ENCODE measurements around the gene KLHL2. TPM values are rescaled to one million over a fixed set of nuclear protein-coding genes. Genes with fewer than 3 reads are reported as not detected.
A peak's percentile ranks its signal among the peaks of the same experiment; 100 is the strongest.

Gene KLHL2
- total and polyA plus RNA-seq, 2 of the 13 experiments (the other 11 are each of a cell fraction or from before 2014, with no cell fraction given): 9.2 to 17.6 TPM

DNA sequence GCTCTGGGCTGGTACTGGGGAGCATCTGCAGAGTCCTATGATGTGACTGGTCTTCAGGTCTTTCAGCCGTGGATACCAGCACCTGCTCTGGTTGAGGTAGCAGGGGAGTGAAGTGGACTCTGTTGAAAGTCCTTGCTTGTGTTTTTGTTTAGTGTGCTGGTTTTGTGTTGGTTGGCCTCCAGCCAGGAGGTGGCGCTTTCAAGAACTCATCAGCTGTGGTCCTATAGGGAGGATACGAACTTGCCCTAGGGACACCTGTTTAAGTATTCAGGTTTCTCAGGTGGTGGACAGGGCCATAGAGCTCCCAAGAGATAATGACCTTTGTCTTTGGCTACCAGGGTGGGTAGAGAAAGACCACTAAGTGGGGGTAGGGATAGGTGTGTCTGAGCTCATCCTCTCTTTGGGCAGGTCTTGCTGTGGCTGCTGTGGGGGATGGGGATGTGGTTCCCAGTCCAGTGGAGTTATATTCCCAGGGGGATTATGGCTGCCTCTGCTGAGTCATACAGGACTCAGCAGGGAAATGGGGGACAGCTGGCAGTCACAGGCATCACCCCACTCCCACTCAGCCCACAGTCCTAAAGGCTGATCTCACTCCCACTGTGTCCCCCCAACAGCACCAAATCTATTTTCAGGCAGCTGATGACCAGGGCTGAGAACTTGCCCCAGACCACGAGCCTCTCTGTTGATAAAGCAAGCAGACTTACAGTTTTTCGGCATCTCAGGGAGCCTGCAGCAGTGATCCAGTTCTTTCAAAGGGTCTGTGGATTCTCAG is 144.2 kb downstream of the KLHL2 start (continued):
- TF ChIP-seq, protein P1, sequence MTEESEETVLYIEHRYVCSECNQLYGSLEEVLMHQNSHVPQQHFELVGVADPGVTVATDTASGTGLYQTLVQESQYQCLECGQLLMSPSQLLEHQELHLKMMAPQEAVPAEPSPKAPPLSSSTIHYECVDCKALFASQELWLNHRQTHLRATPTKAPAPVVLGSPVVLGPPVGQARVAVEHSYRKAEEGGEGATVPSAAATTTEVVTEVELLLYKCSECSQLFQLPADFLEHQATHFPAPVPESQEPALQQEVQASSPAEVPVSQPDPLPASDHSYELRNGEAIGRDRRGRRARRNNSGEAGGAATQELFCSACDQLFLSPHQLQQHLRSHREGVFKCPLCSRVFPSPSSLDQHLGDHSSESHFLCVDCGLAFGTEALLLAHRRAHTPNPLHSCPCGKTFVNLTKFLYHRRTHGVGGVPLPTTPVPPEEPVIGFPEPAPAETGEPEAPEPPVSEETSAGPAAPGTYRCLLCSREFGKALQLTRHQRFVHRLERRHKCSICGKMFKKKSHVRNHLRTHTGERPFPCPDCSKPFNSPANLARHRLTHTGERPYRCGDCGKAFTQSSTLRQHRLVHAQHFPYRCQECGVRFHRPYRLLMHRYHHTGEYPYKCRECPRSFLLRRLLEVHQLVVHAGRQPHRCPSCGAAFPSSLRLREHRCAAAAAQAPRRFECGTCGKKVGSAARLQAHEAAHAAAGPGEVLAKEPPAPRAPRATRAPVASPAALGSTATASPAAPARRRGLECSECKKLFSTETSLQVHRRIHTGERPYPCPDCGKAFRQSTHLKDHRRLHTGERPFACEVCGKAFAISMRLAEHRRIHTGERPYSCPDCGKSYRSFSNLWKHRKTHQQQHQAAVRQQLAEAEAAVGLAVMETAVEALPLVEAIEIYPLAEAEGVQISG (CRISPR knock-in tag; IDR thresholded peaks at IDR 0.05): peak; percentile 98
- TF ChIP-seq PITX1 (CRISPR knock-in tag; IDR thresholded peaks at IDR 0.05): no peak
- no peak for TF ChIP-seq KAT8 (CRISPR knock-in tag; IDR thresholded peaks at IDR 0.05)
- TF ChIP-seq ZSCAN29 (CRISPR knock-in tag; conservative IDR thresholded peaks at IDR 0.05): no peak
- TF ChIP-seq STAG1 (CRISPR knock-in tag; IDR thresholded peaks at IDR 0.05): peak; percentile 32; the same call in 1 of the 2 replicates
- no peak for TF ChIP-seq GATAD1 (CRISPR knock-in tag; IDR thresholded peaks at IDR 0.05)
- TF ChIP-seq, protein P2, sequence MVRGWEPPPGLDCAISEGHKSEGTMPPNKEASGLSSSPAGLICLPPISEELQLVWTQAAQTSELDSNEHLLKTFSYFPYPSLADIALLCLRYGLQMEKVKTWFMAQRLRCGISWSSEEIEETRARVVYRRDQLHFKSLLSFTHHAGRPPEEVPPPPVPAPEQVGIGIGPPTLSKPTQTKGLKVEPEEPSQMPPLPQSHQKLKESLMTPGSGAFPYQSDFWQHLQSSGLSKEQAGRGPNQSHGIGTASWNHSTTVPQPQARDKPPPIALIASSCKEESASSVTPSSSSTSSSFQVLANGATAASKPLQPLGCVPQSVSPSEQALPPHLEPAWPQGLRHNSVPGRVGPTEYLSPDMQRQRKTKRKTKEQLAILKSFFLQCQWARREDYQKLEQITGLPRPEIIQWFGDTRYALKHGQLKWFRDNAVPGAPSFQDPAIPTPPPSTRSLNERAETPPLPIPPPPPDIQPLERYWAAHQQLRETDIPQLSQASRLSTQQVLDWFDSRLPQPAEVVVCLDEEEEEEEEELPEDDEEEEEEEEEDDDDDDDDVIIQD (CRISPR knock-in tag; IDR thresholded peaks at IDR 0.05; ENCODE audit: low read depth): 0 out of 2 replicates have a peak, but pooled peaks have one; percentile 42
- TF ChIP-seq, protein P3, sequence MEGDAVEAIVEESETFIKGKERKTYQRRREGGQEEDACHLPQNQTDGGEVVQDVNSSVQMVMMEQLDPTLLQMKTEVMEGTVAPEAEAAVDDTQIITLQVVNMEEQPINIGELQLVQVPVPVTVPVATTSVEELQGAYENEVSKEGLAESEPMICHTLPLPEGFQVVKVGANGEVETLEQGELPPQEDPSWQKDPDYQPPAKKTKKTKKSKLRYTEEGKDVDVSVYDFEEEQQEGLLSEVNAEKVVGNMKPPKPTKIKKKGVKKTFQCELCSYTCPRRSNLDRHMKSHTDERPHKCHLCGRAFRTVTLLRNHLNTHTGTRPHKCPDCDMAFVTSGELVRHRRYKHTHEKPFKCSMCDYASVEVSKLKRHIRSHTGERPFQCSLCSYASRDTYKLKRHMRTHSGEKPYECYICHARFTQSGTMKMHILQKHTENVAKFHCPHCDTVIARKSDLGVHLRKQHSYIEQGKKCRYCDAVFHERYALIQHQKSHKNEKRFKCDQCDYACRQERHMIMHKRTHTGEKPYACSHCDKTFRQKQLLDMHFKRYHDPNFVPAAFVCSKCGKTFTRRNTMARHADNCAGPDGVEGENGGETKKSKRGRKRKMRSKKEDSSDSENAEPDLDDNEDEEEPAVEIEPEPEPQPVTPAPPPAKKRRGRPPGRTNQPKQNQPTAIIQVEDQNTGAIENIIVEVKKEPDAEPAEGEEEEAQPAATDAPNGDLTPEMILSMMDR (CRISPR knock-in tag; IDR thresholded peaks at IDR 0.05): peak; percentile 69
- TF ChIP-seq, protein P4, sequence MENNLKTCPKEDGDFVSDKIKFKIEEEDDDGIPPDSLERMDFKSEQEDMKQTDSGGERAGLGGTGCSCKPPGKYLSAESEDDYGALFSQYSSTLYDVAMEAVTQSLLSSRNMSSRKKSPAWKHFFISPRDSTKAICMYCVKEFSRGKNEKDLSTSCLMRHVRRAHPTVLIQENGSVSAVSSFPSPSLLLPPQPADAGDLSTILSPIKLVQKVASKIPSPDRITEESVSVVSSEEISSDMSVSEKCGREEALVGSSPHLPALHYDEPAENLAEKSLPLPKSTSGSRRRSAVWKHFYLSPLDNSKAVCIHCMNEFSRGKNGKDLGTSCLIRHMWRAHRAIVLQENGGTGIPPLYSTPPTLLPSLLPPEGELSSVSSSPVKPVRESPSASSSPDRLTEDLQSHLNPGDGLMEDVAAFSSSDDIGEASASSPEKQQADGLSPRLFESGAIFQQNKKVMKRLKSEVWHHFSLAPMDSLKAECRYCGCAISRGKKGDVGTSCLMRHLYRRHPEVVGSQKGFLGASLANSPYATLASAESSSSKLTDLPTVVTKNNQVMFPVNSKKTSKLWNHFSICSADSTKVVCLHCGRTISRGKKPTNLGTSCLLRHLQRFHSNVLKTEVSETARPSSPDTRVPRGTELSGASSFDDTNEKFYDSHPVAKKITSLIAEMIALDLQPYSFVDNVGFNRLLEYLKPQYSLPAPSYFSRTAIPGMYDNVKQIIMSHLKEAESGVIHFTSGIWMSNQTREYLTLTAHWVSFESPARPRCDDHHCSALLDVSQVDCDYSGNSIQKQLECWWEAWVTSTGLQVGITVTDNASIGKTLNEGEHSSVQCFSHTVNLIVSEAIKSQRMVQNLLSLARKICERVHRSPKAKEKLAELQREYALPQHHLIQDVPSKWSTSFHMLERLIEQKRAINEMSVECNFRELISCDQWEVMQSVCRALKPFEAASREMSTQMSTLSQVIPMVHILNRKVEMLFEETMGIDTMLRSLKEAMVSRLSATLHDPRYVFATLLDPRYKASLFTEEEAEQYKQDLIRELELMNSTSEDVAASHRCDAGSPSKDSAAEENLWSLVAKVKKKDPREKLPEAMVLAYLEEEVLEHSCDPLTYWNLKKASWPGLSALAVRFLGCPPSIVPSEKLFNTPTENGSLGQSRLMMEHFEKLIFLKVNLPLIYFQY (CRISPR knock-in tag; IDR thresholded peaks at IDR 0.05; ENCODE audit: borderline replicate concordance): no peak
- no peak for TF ChIP-seq TGIF2 (CRISPR knock-in tag; IDR thresholded peaks at IDR 0.05)
- TF ChIP-seq, protein P5, sequence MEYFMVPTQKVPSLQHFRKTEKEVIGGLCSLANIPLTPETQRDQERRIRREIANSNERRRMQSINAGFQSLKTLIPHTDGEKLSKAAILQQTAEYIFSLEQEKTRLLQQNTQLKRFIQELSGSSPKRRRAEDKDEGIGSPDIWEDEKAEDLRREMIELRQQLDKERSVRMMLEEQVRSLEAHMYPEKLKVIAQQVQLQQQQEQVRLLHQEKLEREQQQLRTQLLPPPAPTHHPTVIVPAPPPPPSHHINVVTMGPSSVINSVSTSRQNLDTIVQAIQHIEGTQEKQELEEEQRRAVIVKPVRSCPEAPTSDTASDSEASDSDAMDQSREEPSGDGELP (IDR thresholded peaks at IDR 0.05; ENCODE audit: borderline replicate concordance, low read depth): peak; percentile 78
- no peak for TF ChIP-seq ZNF18 (CRISPR knock-in tag; IDR thresholded peaks at IDR 0.05; ENCODE audit: insufficient replicate concordance)
- peak; percentile 11; the same call in 1 of the 2 replicates for TF ChIP-seq RAD21 (CRISPR knock-in tag; IDR thresholded peaks at IDR 0.05)
- 0 out of 2 replicates have a peak, but pooled peaks have one; percentile 18 for TF ChIP-seq ERF (CRISPR knock-in tag; IDR thresholded peaks at IDR 0.05)
- TF ChIP-seq PCBP1 (IDR thresholded peaks at IDR 0.05; ENCODE audit: borderline replicate concordance, low read depth, low read length): no peak
- no peak for TF ChIP-seq KLF13 (CRISPR knock-in tag; IDR thresholded peaks at IDR 0.05)
